HepG2 (cell line): ENCODE measurements around the gene RIPK1. TPM values are rescaled to one million over a fixed set of nuclear protein-coding genes. Genes with fewer than 3 reads are reported as not detected.
A peak's percentile ranks its signal among the peaks of the same experiment; 100 is the strongest.
"Not testable (repeated sequence)": the region's sequence is repeated elsewhere in the genome, so short reads cannot be mapped to it uniquely, and the experiment has no call there.

Experiments used
- ATAC-seq: fragments of 200-7000 bp; cut with Tn5 transposase; 3 replicates; pipeline ENCODE4 v1.9.1; 2020; ENCODE audit warnings: mild to moderate bottlenecking, moderate library complexity
- BruUV-seq: library from RNA; stranded (reverse); fragments of 400-500 nt; replicated peaks from 2 replicates; lab custom pipeline; 2021; lab: Mats Ljungman, UMichigan
- CTCF ChIA-PET: fragments of 300-600 bp; formaldehyde crosslinking; extraction: SDS; loops from one replicate; lab custom pipeline; 2021; ENCODE audit warnings: low total read pairs, inconsistent platforms, low intra/inter-chr PET ratio; lab: Yijun Ruan, JAX
- POLR2A ChIA-PET: fragments of 350-600 bp; sonication (Branson Sonifier 250); formaldehyde crosslinking; loops from one replicate; lab custom pipeline; 2020; ENCODE audit warnings: antibody characterized with exemption, inconsistent platforms; lab: Yijun Ruan, JAX
- DNase-seq: peaks from one replicate; pipeline ENCODE4 v3.0.0-alpha.2; 2015; ENCODE audit warnings: low spot score
- FAIRE-seq: peaks from 3 replicates; lab custom pipeline; 2011; peaks lifted over from hg19 to GRCh38; lab: Jason Lieb, UNC
- H2AFZ ChIP-seq: one replicate; pipeline ENCODE4 v1.6.1; 2011; ENCODE audit warnings: low read length, inconsistent platforms
- H3K27ac ChIP-seq: fragments of 300-600 bp; 3 replicates; pipeline ENCODE4 v1.8.0; 2011; ENCODE audit warnings: mixed run types, mild to moderate bottlenecking, mixed read lengths, low read length, inconsistent platforms; ENCODE audit not compliant: insufficient read depth; ENCODE audit errors: extremely low read length
- H3K27me3 ChIP-seq, 2 experiments: fragments of 200-600 bp in 1 of 2; 2 replicates in 1 of 2; 3 replicates in 1 of 2; pipeline versions ENCODE4 v1.6.0 to v1.8.0; 2011; ENCODE audit warnings: low read length in 2 of 2, mild to moderate bottlenecking in 2 of 2, moderate library complexity in 2 of 2, inconsistent platforms in 1 of 2; ENCODE audit not compliant: insufficient read depth in 2 of 2, control insufficient read depth in 1 of 2
- H3K36me3 ChIP-seq, 2 experiments: fragments of 200-600 bp in 1 of 2; replicated peaks in 1 of 2; 2 replicates in 1 of 2; 3 replicates in 1 of 2; pipeline versions ENCODE4 v1.5.1 to v1.8.0; 2011; ENCODE audit warnings: low read length in 2 of 2, inconsistent platforms in 1 of 2; ENCODE audit not compliant: insufficient read depth in 2 of 2, control insufficient read depth in 1 of 2
- H3K4me1 ChIP-seq: 2 replicates; pipeline ENCODE4 v1.5.1; 2012; ENCODE audit warnings: low read length, inconsistent platforms; ENCODE audit not compliant: insufficient read depth
- H3K4me2 ChIP-seq: 2 replicates; pipeline ENCODE4 v1.6.0; 2011; ENCODE audit warnings: low read depth, low read length, inconsistent platforms
- H3K4me3 ChIP-seq, 3 experiments: fragments of 200-600 bp in 1 of 3; sonication (generic), shearing (Covaris generic) in 1 of 3; replicated peaks in 1 of 3; 2 replicates each; pipeline ENCODE4 v1.5.1; 2011 to 2016; ENCODE audit warnings: low read length in 3 of 3, inconsistent platforms in 2 of 3, low read depth in 2 of 3, mild to moderate bottlenecking in 2 of 3, control low read depth in 1 of 3, mixed read lengths in 1 of 3; ENCODE audit not compliant: insufficient read depth in 1 of 3
- H3K79me2 ChIP-seq: one replicate; pipeline ENCODE4 v1.6.1; 2011; ENCODE audit warnings: low read length, inconsistent platforms; ENCODE audit not compliant: insufficient read depth
- H3K9ac ChIP-seq: 2 replicates; pipeline ENCODE4 v1.6.0; 2011; ENCODE audit warnings: mild to moderate bottlenecking, low read depth, low read length, inconsistent platforms; ENCODE audit not compliant: insufficient read depth
- H3K9me3 ChIP-seq: 2 replicates; pipeline ENCODE4 v1.5.1; 2012; ENCODE audit warnings: mild to moderate bottlenecking, low read length
- H4K20me1 ChIP-seq: 2 replicates; pipeline ENCODE4 v1.6.0; 2011; ENCODE audit warnings: inconsistent platforms, mild to moderate bottlenecking, low read length, moderate library complexity; ENCODE audit not compliant: insufficient read depth
- CHD4 ChIP-seq: fragments of 200-600 bp; sonication (generic); IDR thresholded peaks from 2 replicates; pipeline ENCODE4 v1.7.0; 2017; ENCODE audit warnings: mild to moderate bottlenecking, low read length, borderline replicate concordance
- EHMT2 ChIP-seq: fragments of 200-600 bp; sonication (generic); IDR thresholded peaks from 2 replicates; pipeline ENCODE4 v1.7.0; 2017; ENCODE audit warnings: antibody characterized with exemption, low read depth, low read length, borderline replicate concordance
- ZNF350 ChIP-seq: sonication (generic); formaldehyde crosslinking; IDR thresholded peaks from 2 replicates; pipeline ENCODE4 v1.4.0; 2020; ENCODE audit warnings: mild to moderate bottlenecking, low read depth, missing genetic modification reagents, borderline replicate concordance
- ZNF563 ChIP-seq: sonication (generic); formaldehyde crosslinking; IDR thresholded peaks from 2 replicates; pipeline ENCODE4 v1.8.0; 2022; ENCODE audit warnings: mild to moderate bottlenecking, moderate library complexity, missing genetic modification reagents
- ZNF646 ChIP-seq: sonication (generic); formaldehyde crosslinking; IDR thresholded peaks from 2 replicates; pipeline ENCODE4 v1.9.0; 2021; ENCODE audit warnings: mild to moderate bottlenecking, missing genetic modification reagents
- ZNF652 ChIP-seq: IDR thresholded peaks from 2 replicates; pipeline ENCODE4 v1.6.1; 2016; ENCODE audit warnings: low read depth, borderline replicate concordance
- WGBS: methylation state at CpG from one replicate; pipeline ENCODE4 v1.1.6; 2017; ENCODE audit warnings: low lambda C conversion rate; 5-methylcytosine and 5-hydroxymethylcytosine counted together
- in situ Hi-C: cut with HindIII; loops from 2 replicates; pipeline ENCODE4 v1.10.0; 2017; ENCODE audit warnings: low pct_unique_long_range_greater_than_20kb; ENCODE audit not compliant: extremely low pct_ligation_motif_present
- intact Hi-C: fragments of 100-400 bp; cut with micrococcal nuclease; formaldehyde crosslinking; loops from one replicate; pipeline ENCODE4 v1.10.0; 2022; ENCODE audit not compliant: unreplicated experiment
- polyA plus RNA-seq, 8 experiments: library from polyadenylated mRNA; depleted of rRNA in 3 of 8; stranded (reverse) in 7 of 8; unstranded in 1 of 8; fragments of >200 nt; fragmentation: Illumina TruSeq in 4 of 8; extraction: Trizol in 4 of 8; gene quantifications; 2 replicates each; pipeline versions ENCODE4 v1.2.1 to v1.2.3, GENCODE V29; 2011 to 2016; ENCODE audit warnings: low read depth in 4 of 8, missing spikeins in 1 of 8, mixed read lengths in 1 of 8; ENCODE audit not compliant: insufficient read depth in 1 of 8
- total RNA-seq, 5 experiments: library from RNA; depleted of rRNA; stranded (reverse); fragments of >200 nt; fragmentation: Illumina TruSeq; extraction: Trizol; gene quantifications; 2 replicates each; pipeline ENCODE4 v1.2.3, GENCODE V29; 2016; ENCODE audit warnings: low read depth in 1 of 5

RIPK1 gene
- total and polyA plus RNA-seq, 2 of the 13 experiments (the other 11 are each of a cell fraction or from before 2014, with no cell fraction given) = 9.0 to 10.3 TPM

- not testable (repeated sequence) for ATAC-seq
Measured at GRCh38 chr6:3054229-3055157, 13.8 kb upstream of the RIPK1 start.

More at GRCh38 chr6:3054229-3055157, 13.8 kb upstream of the RIPK1 start:
- H4K20me1 ChIP-seq, H3K79me2 ChIP-seq, H3K27ac ChIP-seq: not testable (repeated sequence)
- BruUV-seq = TSS peak; percentile 67
- 71% methylated on average over 27 of the region's 27 CpGs for WGBS
- H3K27me3 ChIP-seq = peaks cover 0 to 19% of the 10 kb centered on the region in 2 experiments; a peak in 2 of 5 replicates
- peak; percentile 43; the same call in 1 of the 2 replicates for TF ChIP-seq ZNF652 (CRISPR knock-in tag)
- peak; percentile 81; the same call in 1 of the 2 replicates for TF ChIP-seq EHMT2
- 0 out of 2 replicates have a peak, but pooled peaks have one; percentile 5 for TF ChIP-seq ZNF563
- TF ChIP-seq ZNF350 (CRISPR knock-in tag) = 0 out of 2 replicates have a peak, but pooled peaks have one; percentile 1
- 0 out of 2 replicates have a peak, but pooled peaks have one; percentile 71 for TF ChIP-seq CHD4
- 0 out of 2 replicates have a peak, but pooled peaks have one; percentile 19 for TF ChIP-seq ZNF646 (CRISPR knock-in tag)
- TF ChIP-seq, all 625 proteins: peak for 6; not testable (repeated sequence) for 619
- not testable (repeated sequence) for H2AFZ ChIP-seq, FAIRE-seq, H3K9me3 ChIP-seq, DNase-seq, H3K36me3 ChIP-seq
- intact Hi-C loops (loop anchor here (5.0 to 10.0 kb wide), 3 partner anchors 102 to 1460 kb away; no protein-coding TSS in a partner anchor), in situ Hi-C loops (loop anchor here (5.0 kb wide), 2 partner anchors 57 to 102 kb away; partner anchors contain the start of gene NQO2)
- peaks cover 46% of the 10 kb centered on the region for H3K4me1 ChIP-seq
- H3K4me2 ChIP-seq = peak overlapping the region; percentile 88
- peak overlapping the region; percentile 13; the same call in 1 of the 2 replicates for H3K9ac ChIP-seq
- POLR2A ChIA-PET = interaction anchor here (1.0 to 3.3 kb wide), 17 partner anchors 9 to 967 kb away, joined by 3 to 122 read pairs (median 8); partner anchors contain the start of genes NQO2, RIPK1, SERPINB1 and SERPINB6
- peak overlapping the region; percentile 57 to 80 (median 72); a peak in 4 of 6 replicates for H3K4me3 ChIP-seq
- CTCF ChIA-PET = interaction anchor here (1.0 to 2.4 kb wide), 5 partner anchors 53 to 102 kb away, joined by 3 to 22 read pairs (median 8); no protein-coding TSS in a partner anchor
